ENCODE data around the gene SLAMF7.

SLAMF7 gene

GRCh38 chr1:160747717-160748116, 8.7 kb downstream of the SLAMF7 start:
- no peak for DNase-seq

- no peak for DNase-seq
Measured at GRCh38 chr1:160748181-160748877, 9.3 kb downstream of the SLAMF7 start.

- no peak for DNase-seq
Measured at GRCh38 chr1:160748878-160749269, 9.8 kb downstream of the SLAMF7 start.

- DNase-seq, result no peak
Measured at GRCh38 chr1:160750608-160751007, 11.6 kb downstream of the SLAMF7 start.

DNA sequence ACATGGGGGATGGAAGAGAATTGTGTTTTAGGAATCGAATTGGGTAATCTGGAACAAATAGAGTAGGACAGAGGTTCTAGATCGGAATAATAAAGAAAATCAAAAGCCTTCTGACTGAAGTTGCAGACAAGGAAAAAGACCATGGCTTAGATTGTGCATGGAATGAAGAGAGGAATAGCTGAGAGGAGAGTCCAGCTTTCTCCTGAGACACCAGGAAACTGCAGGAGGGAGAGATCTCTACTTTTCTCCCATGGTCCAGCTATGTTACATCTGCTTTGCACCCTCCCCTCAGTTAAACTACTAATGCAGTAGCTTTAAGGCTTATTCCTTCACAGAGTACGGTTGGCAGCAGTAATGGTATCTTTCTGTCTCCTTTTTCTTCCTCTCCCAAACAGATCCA, 13.4 kb downstream of the SLAMF7 start:
- no peak for DNase-seq

DNA sequence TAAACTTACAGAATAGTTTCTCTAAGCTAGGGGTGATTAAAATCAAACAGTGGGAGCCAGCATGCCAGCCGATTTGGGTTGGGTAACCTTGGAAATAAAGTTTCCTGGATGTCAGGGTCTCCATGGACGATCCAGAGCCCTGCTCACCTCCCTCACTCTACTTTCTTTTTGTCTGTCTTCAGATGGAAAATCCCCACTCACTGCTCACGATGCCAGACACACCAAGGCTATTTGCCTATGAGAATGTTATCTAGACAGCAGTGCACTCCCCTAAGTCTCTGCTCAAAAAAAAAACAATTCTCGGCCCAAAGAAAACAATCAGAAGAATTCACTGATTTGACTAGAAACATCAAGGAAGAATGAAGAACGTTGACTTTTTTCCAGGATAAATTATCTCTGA, 13.9 kb downstream of the SLAMF7 start:
- DNase-seq, result no peak

DNA sequence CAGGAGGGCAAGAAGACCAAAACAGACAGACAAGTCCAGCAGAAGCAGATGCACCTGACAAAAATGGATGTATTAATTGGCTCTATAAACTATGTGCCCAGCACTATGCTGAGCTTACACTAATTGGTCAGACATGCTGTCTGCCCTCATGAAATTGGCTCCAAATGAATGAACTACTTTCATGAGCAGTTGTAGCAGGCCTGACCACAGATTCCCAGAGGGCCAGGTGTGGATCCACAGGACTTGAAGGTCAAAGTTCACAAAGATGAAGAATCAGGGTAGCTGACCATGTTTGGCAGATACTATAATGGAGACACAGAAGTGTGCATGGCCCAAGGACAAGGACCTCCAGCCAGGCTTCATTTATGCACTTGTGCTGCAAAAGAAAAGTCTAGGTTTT, 14.5 kb downstream of the SLAMF7 start:
- DNase-seq, result no peak

DNA sequence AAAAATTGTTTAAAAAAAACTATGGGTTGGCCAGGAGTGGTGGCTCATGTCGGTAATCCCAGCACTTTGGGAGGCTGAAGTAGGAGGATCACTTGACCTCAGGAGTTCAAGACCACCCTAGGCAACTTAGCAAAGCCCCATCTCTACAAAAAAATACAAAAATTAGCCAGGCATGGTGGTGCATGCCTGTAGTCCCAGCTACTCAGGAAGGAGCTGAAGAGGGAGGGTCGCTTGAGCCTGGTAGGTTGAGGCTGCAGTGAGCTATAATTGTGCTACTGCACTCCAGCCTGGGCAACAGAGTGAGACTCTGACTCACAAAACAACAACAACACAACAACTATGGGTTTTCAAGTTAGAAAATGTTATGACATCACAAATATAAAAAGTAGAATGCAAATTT, 16.4 kb downstream of the SLAMF7 start:
- DNase-seq, result no peak

DNA sequence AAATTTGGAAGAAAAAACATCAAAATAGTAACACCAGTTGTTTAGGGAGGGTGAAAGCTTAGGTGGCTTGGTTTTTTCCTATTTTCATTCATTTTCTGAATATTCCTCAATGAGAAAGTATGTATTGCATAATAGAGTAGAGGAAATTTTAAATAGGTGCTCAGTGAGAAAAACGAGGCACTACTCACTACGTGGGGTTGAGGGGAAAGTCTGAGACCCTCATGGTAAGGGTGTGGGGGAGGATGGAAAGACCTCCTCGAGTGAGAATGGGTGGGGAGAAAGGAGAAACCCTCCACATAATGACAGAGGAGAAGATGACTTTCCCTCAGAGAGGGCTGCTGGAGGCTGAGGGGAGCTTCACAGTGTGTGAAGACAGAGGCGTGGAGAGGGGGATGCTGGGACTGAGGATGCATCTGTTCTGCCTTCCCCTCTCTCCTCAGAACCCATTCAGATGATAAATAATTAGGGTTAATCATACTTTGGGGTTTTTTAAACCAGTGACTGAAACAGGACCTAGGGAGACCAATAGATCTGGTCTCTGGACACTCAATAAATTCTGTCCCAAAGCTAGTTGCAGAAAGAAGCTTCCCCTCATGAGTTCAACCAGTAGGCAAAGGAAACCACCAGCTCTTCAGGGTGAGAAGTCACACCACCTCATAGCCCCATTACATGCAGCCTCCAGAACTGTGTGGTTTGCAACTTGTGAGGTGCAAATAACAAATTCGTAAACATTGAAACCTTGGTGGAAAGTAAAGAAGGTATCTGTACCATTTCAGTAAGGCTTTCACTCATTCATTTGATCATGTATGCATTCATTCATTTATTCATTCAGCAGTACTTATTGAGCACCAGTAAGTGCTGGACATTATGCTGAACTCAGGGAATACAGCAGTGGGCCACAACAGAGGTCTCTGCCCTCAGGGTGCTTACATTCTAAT, 17.1 kb downstream of the SLAMF7 start:
- no peak for DNase-seq

GRCh38 chr1:160756849-160757201, 17.8 kb downstream of the SLAMF7 start:
- DNase-seq, result no peak

GRCh38 chr1:160758521-160758920, 19.5 kb downstream of the SLAMF7 start:
- no peak for DNase-seq

DNA sequence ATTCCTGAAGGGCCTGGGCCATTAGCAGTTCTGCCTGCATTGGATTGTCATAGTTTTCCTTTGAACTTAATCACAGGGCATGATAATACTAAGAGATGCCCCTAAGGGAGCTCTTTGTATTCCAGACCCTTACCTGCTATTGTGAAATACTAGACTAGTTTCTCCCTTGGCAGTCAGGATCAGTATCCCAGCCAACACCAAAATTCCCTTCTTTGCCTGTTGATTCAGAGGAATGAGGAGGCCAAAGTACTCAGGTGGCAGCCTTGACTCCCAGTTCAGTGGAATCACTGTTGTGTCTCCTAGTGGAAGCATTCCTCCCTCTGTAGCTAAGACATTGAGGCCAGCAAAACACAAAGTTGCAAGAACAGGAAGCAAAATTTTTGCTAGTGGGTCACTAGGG, 20.7 kb downstream of the SLAMF7 start:
- no peak for DNase-seq

DNA sequence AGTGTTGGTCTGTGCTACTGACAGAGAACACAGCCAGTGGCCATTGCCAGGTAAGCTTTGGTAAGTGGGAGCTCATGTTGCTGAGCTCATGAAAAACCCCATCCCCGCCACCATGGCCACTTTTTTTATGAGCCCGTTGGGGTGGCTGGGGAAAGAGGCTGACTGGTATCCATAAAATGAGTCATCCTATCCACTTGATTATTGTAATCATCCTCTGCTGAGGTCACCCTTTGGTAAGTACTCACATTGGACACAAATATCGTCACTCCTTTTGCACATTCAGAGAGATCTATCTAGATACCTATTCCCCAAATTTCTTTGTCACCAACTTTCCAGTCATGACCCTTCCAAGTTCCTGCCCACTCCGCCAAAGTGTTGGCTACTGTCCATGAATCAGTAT, 22.0 kb downstream of the SLAMF7 start:
- DNase-seq, result no peak

DNA sequence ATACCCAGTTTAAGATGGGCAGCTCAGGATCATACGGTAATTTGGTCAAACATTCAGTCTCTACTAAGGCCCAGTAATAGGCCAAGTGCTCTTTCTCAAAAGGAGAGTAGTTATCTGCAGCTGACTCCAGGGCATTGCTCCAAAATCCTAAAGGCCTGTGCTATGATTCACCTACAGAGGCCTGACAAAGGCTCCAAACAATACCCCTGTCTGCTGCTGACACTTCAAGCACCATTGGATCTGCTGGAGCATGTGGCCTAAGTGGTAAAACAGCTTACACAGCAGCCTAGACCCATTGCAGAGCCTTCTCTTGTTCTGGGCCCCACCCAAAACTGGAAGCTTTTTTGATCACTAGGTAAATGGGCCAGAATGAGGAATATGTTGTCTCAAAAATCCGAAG, 22.8 kb downstream of the SLAMF7 start:
- no peak for DNase-seq

DNA sequence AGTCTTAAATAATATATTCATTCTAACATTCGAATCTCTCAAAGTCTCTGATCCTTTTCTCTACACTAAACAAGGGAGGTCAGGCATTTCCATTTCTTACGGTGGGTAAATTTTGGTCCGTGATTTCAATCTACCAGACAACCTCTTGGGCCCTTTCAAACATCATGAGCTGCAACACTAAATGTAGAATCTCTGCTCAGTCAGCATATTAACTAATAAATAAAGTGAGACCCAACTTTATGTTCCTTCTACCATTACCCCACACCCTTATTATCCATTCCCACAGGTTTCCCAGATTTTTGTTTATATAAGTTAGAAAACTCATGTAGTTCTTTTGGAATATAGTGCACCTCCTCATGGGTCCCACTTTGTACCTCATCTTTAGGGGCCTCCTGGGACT, 24.9 kb downstream of the SLAMF7 start:
- DNase-seq, result no peak

GRCh38 chr1:160767395-160768294, 28.6 kb downstream of the SLAMF7 start:
- DNase-seq, result no peak

- DNase-seq, result no peak
Measured at GRCh38 chr1:160768295-160768657, 29.2 kb downstream of the SLAMF7 start.

- no peak for DNase-seq
Measured at GRCh38 chr1:160772331-160772730, 33.3 kb downstream of the SLAMF7 start.

DNA sequence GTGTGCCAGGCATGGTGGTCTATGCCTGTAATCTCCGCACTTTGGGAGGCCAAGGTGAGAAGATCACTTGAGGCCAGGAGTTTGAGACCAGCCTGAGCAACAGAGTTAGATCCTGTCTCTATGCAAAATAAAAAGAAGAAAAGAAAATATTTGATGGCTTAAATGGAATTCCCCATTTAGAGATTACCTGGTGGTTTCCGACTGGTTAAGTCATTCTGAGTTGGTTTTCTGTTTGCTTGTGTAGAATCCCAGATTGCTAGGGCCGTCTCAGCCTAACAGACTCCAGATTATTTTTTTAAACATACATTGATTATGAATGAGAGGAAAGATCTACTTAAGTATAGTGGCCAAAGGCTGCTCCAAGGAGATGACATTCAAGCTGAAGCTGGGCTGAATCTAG, 34.0 kb downstream of the SLAMF7 start:
- no peak for DNase-seq

DNA sequence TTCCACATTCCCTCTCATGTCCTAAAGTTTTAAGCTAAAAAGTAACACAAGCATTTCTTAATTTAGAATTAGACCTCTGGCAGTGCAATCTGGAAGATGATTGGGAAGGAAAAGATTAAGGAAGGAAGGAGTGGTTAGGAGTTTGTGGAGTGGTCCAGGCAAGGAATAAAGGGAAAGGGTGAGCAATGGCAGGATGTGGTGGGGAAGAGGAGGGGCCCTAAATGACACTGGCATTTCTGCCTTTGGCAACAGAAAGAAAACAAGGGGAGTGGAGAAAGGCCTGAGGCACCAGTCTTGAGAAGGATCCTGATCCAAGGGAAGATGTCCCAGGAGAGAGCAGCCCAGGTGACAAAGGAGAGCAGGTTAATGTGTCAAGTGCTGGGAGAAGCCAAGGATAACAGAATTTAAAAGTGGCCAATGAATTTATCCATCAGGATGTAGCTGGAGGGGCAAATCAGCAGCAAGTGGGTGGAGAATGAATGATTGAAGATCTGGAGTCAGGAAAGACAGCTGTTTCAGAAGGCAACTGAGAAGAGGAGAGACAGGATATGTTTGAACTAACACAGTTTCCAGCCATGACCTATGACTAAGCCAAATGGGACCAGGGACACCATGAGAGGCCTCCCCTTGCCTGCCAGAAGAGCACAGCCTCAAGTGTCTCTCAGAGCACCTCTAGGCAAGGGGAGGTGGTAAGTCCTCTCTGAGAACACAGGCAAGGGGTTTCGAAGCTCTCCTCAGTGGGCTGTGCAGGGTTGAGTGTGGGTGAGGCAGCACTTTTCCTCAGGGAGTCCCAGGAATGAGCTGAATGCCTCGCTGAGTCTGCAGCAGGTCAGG, 36.1 kb downstream of the SLAMF7 start:
- no peak for DNase-seq

DNA sequence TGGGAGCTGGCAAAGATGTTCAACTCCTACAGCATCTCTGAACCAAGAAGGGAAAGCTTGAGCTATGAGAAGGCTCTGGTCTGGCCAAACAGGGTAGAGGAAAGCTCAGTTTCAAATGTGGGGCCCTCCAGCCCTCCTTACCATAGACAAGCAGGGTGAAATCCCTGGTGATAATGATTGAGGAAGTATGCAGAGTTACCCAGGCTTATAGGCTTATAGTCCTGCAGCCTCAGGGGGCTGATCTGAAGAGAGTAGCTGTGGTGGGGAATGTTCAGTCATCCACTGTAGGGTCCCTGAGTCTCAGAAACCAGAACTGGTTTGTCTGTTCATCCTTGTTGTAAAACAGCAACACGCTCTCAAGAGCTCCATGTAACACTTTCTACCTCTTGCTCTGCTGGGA, 37.1 kb downstream of the SLAMF7 start:
- DNase-seq, result no peak

DNA sequence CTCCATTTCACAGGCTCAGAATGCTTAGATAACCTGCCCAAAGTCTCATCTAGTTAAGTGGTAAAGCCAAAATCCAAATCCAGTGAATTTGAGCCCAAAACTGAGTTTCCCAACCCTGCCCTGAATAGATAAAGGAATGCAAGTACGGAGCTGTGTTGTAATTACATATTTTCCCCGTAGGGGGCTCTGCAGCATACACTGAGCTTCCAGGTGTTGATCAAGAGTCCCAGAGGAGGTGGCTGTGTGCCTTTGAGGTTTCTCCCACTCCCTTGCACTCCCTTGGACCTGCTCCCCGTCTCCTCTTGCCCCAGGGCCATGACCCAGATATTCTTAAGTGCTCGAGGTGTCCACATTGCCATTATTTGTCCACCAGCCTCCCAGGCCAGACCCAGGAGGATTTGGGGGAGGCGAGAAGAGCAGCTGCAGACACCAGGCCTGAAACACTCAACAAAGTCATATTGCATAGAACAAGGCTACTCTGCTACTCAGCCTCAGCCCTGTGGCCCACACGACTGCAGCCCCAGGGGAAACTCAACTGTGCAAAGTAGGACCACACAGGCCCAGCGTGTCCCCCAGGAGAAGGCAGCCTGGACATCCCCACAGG, 38.5 kb downstream of the SLAMF7 start:
- DNase-seq, result no peak

All from NCI-H1092 (cell line).